ENCODE results near the gene CLSTN1. TPM values are rescaled to one million over a fixed set of nuclear protein-coding genes. Genes with fewer than 3 reads are reported as not detected.

CLSTN1 gene
- total RNA-seq, 1 experiment from 2014 or later: 100 TPM

DNA sequence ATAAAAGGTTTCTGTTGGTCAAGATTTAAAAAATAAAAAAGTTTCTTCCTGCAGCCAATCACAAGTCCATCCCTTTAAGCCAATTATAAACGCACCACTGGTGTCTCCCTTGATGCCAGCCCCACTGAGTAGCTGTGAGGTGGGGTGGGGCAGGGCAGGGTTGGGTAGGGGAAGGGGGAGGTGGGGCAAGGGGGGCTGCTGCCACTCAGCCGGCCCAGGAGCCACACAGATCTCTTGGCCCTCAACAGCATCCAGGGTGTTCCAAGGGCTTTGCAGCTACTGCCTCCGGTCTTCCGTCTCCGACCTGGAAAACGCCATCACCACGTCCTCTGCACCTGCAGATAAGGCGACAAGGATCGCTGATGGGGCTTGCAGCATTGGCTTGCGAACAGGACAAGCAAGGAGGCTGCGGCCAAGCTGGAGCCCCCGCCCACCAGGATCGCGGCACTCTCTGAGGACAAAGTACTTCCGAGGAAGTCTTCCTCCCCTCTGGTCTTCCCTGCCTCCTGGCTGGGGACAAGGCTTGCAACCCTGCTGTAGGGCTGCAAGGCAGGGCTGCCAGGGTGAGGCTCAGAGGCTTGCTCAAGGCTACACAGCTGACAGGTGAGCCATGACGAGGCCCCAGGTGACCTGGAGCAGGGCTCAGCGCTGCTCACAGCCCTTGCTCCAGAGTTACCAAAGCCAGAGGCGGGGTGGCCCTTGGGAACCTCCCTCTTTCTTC, 26.8 kb upstream of the CLSTN1 start:
- H2AFZ ChIP-seq (ENCODE audit: low read length): no peak overlapping the region
- no peak overlapping the region for H3K56ac ChIP-seq (ENCODE audit: insufficient read length, low read depth, low read length)
- H4K20me1 ChIP-seq (ENCODE audit: control insufficient read depth, insufficient read depth, insufficient read length): no peaks in the 10 kb centered on the region
- no peak overlapping the region for H4K91ac ChIP-seq (ENCODE audit: insufficient read length, low read depth, low read length)
- no peaks in the 10 kb centered on the region for H3K79me2 ChIP-seq (ENCODE audit: insufficient read depth, low read length)
- no peak overlapping the region for H3K23ac ChIP-seq (ENCODE audit: insufficient read length, low read depth, low read length)
- H2BK5ac ChIP-seq (ENCODE audit: insufficient read length, low read length): no peak overlapping the region
- peaks cover 3 to 7% of the 10 kb centered on the region in 2 experiments; a peak in 4 of 5 replicates for H3K9me3 Mint-ChIP-seq
- H4K8ac ChIP-seq (replicated peaks; ENCODE audit: insufficient read length, low read depth, low read length): no peak overlapping the region
- no peak overlapping the region for H2BK15ac ChIP-seq (ENCODE audit: low read depth, low read length)
- H3K27ac Mint-ChIP-seq: peak overlapping the region in 1 of 3 experiments; percentile 33; a peak in 2 of 7 replicates
- peaks cover 42 to 49% of the 10 kb centered on the region in 2 experiments for H3K4me1 Mint-ChIP-seq
- H2AK5ac ChIP-seq (ENCODE audit: insufficient read length, low read length): no peak overlapping the region
- H3K79me1 ChIP-seq (ENCODE audit: insufficient read depth, low read depth, low read length, poor library complexity, severe bottlenecking): no peaks in the 10 kb centered on the region
- peak; percentile 58 for DNase-seq
- no peak overlapping the region for H3K9ac ChIP-seq (ENCODE audit: extremely low read depth, insufficient read length, low read length)
- TF ChIP-seq, protein P1, sequence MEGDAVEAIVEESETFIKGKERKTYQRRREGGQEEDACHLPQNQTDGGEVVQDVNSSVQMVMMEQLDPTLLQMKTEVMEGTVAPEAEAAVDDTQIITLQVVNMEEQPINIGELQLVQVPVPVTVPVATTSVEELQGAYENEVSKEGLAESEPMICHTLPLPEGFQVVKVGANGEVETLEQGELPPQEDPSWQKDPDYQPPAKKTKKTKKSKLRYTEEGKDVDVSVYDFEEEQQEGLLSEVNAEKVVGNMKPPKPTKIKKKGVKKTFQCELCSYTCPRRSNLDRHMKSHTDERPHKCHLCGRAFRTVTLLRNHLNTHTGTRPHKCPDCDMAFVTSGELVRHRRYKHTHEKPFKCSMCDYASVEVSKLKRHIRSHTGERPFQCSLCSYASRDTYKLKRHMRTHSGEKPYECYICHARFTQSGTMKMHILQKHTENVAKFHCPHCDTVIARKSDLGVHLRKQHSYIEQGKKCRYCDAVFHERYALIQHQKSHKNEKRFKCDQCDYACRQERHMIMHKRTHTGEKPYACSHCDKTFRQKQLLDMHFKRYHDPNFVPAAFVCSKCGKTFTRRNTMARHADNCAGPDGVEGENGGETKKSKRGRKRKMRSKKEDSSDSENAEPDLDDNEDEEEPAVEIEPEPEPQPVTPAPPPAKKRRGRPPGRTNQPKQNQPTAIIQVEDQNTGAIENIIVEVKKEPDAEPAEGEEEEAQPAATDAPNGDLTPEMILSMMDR (conservative IDR thresholded peaks at IDR 0.05): no peak
- H3K18ac ChIP-seq (ENCODE audit: insufficient read length, low read depth, low read length): peak overlapping the region; percentile 44
- no peak overlapping the region for H2BK20ac ChIP-seq (ENCODE audit: low read depth, low read length, poor library complexity, severe bottlenecking)
- no CpG with 5 or more reads among the region's 18 CpGs for WGBS (ENCODE audit: extremely low coverage, insufficient read length, low lambda C conversion rate)
- H3K4ac ChIP-seq (ENCODE audit: low read depth, low read length): no peak overlapping the region
- H3K9me3 ChIP-seq (ENCODE audit: control insufficient read depth, low read depth, low read length): no peaks in the 10 kb centered on the region
- H3K27me3 ChIP-seq (ENCODE audit: insufficient read depth, low read length): no peaks in the 10 kb centered on the region
- peak overlapping the region; percentile 34 for H3K4me2 ChIP-seq (ENCODE audit: insufficient read depth, insufficient read length, low read length)
- no peak overlapping the region for H3T11ph ChIP-seq (ENCODE audit: low read length)
- peaks cover 12 to 15% (median 14%) of the 10 kb centered on the region in 3 experiments; a peak in 6 of 7 replicates for H3K36me3 Mint-ChIP-seq (ENCODE audit: insufficient read depth in 1 of 3, low read depth in 3 of 3)
- no peak overlapping the region for H2BK120ac ChIP-seq (ENCODE audit: low read depth, low read length, poor library complexity, severe bottlenecking)
- H3K27me3 Mint-ChIP-seq (ENCODE audit: low read depth): no peaks in the 10 kb centered on the region
- no peaks in the 10 kb centered on the region for H3K4me1 ChIP-seq (ENCODE audit: insufficient read depth, low read length)
- peak overlapping the region; percentile 14 for H4K5ac ChIP-seq (ENCODE audit: insufficient read length, low read depth, low read length)
- no peaks in the 10 kb centered on the region for H3K23me2 ChIP-seq (ENCODE audit: insufficient read length, low read depth, low read length, poor library complexity, severe bottlenecking)
- H2BK12ac ChIP-seq (ENCODE audit: insufficient read length, low read depth, low read length): no peak overlapping the region
- peak overlapping the region; percentile 41; the same call in 1 of the 2 replicates for H3K14ac ChIP-seq (ENCODE audit: insufficient read depth, low read length)
- H3K4me3 Mint-ChIP-seq: peak overlapping the region in 1 of 2 experiments; percentile 65; a peak in 2 of 5 replicates
- no peak overlapping the region for H3K27ac ChIP-seq (ENCODE audit: insufficient read length, low read depth, low read length)
